ENCODE results near the gene SAPCD1.

Gene SAPCD1

DNA sequence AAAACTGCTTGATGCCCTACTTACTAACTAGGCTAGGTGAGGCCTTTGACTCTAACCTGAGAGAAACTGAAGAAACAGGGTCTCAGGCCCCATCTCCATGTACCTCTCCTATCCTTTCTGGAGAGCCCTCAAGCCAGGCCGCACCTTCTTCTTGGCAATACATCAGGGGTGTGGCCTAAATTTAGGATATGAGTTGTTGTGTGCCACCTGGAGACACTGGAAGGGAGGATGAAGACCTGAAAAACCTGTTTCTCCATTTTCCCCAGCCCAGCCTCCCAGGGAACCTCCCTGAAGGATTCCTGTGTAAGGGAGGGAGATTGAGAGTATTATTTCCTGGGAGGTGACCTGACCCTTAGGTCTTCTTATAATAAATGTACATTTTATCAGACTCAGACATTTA is 44.2 kb upstream of the SAPCD1 start:
- Histone ChIP-seq H3K9me3 (ENCODE audit: severe bottlenecking) (no peaks in the 10 kb centered on the region), H3K36me3 (no peaks in the 10 kb centered on the region), H3K4me3 (ENCODE audit: low read depth, low read length) (no peak overlapping the region), H3K27ac (no peak overlapping the region), H3K27me3 (ENCODE audit: insufficient read depth, low read depth, severe bottlenecking) (no peaks in the 10 kb centered on the region)
- TF ChIP-seq, protein P1, sequence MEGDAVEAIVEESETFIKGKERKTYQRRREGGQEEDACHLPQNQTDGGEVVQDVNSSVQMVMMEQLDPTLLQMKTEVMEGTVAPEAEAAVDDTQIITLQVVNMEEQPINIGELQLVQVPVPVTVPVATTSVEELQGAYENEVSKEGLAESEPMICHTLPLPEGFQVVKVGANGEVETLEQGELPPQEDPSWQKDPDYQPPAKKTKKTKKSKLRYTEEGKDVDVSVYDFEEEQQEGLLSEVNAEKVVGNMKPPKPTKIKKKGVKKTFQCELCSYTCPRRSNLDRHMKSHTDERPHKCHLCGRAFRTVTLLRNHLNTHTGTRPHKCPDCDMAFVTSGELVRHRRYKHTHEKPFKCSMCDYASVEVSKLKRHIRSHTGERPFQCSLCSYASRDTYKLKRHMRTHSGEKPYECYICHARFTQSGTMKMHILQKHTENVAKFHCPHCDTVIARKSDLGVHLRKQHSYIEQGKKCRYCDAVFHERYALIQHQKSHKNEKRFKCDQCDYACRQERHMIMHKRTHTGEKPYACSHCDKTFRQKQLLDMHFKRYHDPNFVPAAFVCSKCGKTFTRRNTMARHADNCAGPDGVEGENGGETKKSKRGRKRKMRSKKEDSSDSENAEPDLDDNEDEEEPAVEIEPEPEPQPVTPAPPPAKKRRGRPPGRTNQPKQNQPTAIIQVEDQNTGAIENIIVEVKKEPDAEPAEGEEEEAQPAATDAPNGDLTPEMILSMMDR (IDR thresholded peaks at IDR 0.05; ENCODE audit: low read depth, low read length), result no peak
- DNase-seq, result no peak

DNA sequence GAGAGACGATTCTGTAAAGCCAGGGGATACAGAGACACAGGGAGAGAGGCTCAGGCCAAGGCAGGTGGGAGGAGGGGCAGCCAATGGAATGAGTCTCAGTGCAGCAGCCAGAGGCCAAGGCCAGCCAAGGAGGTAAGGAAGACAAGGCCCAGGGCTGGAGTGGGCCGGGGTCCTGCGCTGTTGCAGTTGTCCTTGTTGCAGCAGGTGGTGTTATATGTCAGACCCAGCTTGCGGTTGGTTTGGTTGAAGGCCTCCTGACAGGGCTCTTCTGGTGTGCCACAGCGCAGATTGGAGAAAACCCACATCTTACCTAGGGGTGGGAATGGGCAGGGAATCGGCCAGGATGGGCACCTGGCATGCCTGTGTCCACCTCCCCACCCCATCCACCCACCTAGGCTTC is 43.5 kb upstream of the SAPCD1 start:
- peak; percentile 15 for DNase-seq
- no peak overlapping the region for H3K27ac ChIP-seq
- no peaks in the 10 kb centered on the region for H3K9me3 ChIP-seq (ENCODE audit: severe bottlenecking)
- TF ChIP-seq, protein P1 (IDR thresholded peaks at IDR 0.05; ENCODE audit: low read depth, low read length), result no peak
- H3K27me3 ChIP-seq (ENCODE audit: insufficient read depth, low read depth, severe bottlenecking), result no peaks in the 10 kb centered on the region
- no peaks in the 10 kb centered on the region for H3K36me3 ChIP-seq
- H3K4me3 ChIP-seq (ENCODE audit: low read depth, low read length), result no peak overlapping the region

DNA sequence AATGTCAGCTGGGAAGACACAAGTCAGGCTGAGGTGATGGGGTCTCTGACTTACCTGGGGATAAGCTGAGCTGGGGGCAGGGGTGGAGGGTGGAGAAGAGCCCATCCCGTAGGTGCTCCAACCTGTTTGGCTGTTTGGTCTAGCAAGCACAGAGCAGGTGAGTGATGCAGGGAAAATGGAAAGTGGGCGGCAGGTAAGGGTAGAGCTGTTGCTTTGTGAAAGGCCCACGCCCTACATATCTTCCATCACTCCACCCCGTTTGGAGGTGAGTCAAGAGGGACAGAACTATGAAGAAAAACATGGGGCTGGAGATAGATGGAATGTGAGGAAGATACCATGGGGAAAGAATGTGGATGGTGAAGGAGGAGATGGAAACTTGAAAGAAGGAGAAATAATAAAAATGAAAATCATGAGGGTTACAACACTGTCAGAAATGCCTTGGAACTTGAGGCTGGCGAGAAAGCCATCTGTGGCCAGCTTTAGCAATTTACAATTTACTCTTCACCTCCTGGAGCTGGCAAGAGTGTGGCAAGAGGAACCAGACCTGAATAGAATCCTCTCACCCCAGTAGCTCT is 42.2 kb upstream of the SAPCD1 start:
- DNase-seq, result no peak
- Histone ChIP-seq H3K9me3 (ENCODE audit: severe bottlenecking) (no peaks in the 10 kb centered on the region), H3K27ac (no peak overlapping the region), H3K4me3 (ENCODE audit: low read depth, low read length) (no peak overlapping the region), H3K27me3 (ENCODE audit: insufficient read depth, low read depth, severe bottlenecking) (no peaks in the 10 kb centered on the region), H3K36me3 (no peaks in the 10 kb centered on the region)
- TF ChIP-seq, protein P1 (IDR thresholded peaks at IDR 0.05; ENCODE audit: low read depth, low read length), result no peak

DNA sequence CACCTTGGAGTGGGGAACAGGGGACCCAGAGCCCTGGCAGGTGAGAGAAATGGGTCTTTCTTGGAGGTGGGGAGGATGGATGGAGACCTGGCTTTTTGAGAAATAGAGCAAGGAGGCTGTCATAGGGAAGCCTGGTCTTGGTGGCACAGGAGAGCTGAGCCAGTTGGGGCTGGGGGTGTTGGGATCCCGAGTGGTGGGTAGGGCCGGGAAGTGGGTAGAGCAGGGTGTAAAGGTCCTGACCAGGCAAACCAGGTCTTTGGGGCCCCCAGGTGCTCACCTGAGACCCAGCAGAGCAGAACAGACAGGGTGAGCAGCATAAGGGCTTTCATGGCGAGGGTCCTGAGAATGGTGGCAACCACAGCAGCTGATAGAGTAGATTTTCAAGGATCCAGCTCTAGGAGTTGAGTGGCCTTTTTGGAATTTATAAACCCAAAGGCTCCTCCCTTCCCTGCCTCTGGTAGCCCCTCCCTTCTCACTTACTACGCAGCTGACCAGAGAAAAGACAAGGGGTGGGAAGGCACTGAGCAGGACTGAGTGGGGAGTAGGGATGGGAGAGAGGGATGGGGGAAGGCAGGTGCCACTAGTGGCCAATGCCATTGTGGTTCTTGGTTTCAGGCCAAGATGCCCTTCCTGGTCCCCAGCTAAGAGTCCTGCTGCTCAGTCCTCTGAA is 41.0 kb upstream of the SAPCD1 start, which contains the start of gene LY6G6C:
Gene LY6G6C, minus strand, starts transcription at position 396 of the 670 bp plus-strand sequence. Its CDS starts 67 bp downstream, at position 329.
- Histone ChIP-seq H3K27me3 (ENCODE audit: insufficient read depth, low read depth, severe bottlenecking) (no peaks in the 10 kb centered on the region), H3K4me3 (ENCODE audit: low read depth, low read length) (no peak within 1 kb of the TSS), H3K9me3 (ENCODE audit: severe bottlenecking) (no peaks in the 10 kb centered on the region), H3K27ac (no peak within 1 kb of the TSS), H3K36me3 (peaks cover 7% of the 10 kb centered on the region)
- DNase-seq, result no peak
- TF ChIP-seq, protein P1 (IDR thresholded peaks at IDR 0.05; ENCODE audit: low read depth, low read length), result no peak

DNA sequence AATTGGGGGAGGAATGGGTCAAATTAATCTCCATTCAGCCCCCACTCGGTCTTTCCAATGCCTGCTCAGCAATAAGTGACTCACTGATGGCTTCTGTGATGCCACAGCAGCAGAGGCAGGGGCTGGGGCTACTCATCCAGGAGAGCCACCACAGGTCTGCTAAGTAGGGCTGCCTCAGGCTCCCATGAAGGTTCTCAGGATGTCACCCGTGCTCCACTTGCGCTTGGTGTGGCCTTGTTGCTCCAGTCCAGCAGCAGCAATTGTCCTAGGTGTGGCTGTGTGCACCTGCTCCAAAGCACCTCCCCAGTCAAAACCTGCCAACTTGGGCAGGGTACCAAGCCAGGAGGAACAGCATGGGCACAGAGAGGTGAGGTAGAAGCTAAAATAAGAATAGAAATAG is 40.3 kb upstream of the SAPCD1 start:
- Histone ChIP-seq H3K36me3 (peaks cover 14% of the 10 kb centered on the region), H3K9me3 (ENCODE audit: severe bottlenecking) (no peaks in the 10 kb centered on the region), H3K4me3 (ENCODE audit: low read depth, low read length) (no peak overlapping the region), H3K27ac (no peak overlapping the region), H3K27me3 (ENCODE audit: insufficient read depth, low read depth, severe bottlenecking) (no peaks in the 10 kb centered on the region)
- no peak for DNase-seq
- TF ChIP-seq, protein P1 (IDR thresholded peaks at IDR 0.05; ENCODE audit: low read depth, low read length), result no peak

All from WERI-Rb-1 (cell line).